Stimulated activated CD4-positive, alpha-beta T cell treated with anti-CD3 and anti-CD28 coated beads, Interleukin-2, amount 100 ng/mL, for 4 hours (primary cell): ENCODE results near the gene DSCAML1.

Experiments
- DNase-seq: peaks from one replicate; pipeline ENCODE4 v3.0.0-alpha.2; 2020; ENCODE audit warnings: low read depth

DSCAML1 gene

DNA sequence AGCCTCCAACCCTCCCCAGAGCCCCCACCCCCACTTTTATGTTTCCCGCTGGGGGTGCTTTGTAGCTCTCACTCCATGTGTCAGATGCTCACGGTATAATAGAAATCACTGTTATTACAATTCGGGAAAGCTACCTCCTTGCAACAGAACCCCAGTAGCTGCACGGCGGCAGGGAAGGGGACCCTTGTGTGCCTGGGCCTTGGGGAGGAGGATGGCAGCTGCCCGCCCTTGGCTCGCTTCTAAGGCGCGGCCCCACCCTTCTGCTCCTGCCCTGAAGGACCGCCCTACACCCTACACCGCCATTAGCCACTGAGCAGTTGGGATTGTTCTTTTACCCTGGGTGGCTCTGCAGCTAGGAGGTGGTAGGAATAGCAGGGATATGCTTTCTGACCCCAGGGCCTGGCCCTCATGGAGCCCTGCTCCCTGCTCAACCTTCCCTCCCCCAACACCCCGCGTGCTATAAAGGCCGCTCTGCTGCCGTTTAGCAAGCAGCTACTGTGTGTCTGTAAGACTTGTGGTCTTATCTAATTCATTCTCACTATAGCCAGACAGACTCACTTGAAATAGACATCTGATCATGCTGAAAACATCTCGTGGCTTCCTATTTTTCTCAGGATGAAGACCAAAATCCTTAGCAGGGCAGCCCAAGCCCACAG lies 249.7 kb downstream of the DSCAML1 start:
- no peak for DNase-seq

DNA sequence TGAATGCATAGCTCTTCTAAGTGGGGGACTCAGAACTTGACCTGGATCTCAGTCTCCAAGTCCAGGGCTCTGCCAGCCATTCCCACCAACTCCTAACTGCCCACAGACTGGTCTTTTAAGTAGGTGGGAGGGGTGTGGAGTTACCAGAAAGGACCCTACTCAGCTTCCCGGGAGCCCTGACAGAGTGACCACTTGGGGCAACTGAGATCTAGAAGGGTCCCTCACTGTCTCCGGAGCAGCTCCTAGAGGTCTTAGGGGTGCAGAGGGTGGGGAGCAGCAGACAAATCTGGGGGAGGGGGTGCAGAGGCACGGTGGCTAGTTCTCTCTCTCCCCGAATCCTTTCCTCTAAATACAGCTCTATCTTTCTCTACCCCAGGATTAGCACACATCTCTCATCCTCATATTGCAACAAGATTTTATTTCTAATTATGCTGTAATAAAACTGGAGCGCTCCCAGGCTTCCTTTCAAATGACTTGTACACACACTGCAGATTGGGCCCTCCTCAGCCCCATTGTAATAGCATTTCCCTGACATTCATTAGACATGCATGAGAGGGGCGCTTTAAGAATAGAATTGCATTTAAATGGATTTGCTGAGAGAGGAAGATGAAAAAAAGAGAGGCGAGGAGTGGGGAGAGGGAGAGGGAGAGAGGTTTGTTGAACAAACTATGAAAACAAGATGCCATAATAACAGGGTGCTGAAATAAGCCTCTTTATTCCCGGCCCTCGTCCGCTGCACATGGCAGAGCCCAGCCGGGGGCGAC lies 250.4 kb downstream of the DSCAML1 start:
- DNase-seq: no peak

DNA sequence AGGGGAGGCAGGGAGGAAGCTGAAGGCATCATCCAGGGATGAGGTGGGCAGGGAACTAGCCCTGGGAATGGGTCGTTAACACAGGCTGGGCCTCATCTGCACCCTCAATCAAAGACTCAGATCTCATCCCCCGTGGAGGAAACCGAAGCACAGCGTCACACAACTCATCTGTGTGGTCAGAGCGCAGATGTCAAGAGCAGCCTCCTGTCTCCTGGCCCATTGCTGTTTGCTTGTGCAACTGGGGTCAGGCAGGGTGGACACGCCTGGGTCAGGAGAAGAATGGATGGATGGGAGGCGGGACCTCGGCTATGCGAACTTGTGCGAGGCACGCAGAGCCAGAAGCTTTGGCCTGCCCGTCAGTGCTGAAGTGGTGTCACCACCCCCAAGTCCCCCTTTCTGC lies 251.3 kb downstream of the DSCAML1 start:
- DNase-seq: no peak

DNA sequence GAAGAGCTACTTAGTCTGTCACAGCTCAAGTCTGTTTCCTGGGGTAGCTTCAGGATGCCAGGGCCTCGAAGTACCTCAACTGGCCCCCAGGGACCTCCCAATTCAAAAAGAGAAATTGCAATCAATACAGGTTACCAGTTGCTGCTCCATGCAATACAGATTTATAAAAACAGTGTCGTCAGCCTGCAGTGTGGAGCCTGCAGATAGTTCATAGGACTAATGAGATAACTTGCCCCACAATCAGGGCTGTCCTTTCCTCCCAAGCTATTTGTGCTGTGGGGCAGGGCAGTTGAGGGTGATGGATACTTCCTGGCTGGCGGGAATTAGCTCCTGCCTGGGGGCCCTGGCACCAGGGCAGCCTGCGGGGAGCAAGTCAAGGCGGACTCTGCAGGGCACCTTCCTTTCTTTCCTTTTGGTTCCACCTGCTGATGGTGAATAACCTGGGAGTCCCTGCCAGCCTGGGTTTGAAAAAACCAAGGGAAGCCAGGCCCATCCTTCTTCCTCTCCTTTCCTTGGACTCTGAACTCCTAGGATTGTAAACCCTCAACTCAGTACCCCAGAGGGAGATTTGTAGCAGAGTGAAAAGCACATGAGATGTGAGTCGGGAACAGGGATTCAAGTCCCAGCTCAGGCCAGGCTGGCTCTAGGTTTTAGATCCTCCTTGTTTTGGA lies 252.8 kb downstream of the DSCAML1 start:
- no peak for DNase-seq

DNA sequence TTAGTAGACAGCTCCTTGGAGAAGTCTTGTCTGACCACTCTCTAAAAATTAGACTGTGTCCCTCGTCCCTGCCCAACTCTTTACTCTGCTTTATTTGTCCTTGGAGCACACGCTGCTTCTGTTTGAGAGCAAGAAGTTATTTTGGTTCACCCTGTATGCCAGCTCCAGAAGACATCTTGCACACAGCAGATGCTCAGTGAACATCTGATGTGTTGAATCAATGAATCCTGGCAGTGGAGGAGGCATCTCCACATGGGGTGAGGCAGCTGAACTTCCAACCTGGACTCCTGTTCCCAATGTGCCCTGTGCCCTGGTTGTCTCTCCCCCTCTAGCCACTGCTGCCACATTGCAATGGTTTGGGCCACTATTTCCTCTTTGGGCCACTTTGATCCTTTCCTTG lies 255.8 kb downstream of the DSCAML1 start:
- no peak for DNase-seq

DNA sequence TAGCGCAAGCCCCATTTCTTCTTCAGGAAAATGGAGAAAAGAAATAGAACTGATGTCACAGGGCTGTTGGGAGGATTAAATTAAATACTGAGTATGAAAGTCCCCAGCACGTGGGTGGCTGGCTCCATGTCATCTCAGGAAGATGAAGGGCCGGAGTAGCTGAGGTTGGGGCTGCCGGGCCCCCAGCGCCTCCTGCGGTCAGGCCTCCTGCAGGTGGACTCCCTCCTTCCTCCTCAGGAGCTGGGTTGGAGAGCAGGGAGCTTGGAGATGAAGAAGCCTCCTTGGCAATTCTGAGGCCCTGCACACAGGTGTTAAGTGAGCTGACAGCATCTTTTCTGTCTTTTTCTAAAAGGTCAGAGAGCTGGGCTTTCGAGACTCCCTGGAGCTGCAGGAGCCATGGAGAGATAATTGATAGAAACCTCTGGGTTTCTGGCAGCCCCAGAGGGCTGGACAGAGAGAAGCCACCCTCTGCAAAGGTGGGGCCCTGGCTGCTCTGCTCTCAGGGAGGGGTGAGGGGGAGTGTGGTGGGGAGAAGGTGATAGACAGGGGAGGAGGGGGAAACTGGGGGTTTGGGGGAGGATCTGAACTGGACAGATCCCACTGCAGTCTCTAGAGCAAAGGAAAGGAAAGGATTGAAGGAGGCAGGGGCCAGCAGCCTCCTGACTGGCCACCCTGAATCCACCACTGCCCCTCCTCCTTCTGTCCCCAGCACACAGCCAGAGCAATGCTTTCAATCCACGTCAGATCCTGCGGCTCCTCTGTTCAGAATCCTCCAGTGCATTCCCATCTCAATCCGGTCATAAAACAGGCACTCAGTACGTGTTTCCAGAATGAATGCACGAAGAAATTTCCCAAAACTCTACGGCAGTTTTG lies 258.5 kb downstream of the DSCAML1 start:
- no peak for DNase-seq

DNA sequence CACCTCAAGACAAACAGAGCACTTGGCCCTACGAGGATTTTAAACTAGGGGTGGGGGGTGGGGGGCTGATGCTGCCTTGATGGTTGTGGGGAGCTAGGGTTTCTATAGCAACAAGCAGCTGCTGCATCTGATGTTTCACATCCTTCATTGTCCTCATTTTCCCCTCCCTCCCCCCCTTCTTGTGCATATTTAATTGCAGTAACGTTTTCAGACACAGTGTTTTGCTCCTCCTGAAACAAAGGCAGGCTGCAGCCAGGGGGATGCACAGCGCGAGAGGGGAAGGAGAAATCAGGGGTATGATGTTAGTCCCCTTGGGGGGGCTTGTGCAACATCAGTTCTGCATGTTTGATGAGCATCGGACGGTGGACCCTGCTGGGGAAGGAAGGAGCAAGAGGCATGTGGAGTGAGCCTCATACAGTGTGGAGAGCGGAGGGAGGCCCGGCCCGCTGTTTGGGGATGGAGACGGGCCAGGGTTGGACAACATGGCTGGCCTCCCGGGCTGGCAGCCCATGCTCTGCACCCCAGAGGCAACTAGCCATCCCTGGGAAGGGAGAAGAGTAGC lies 261.1 kb downstream of the DSCAML1 start:
- no peak for DNase-seq

DNA sequence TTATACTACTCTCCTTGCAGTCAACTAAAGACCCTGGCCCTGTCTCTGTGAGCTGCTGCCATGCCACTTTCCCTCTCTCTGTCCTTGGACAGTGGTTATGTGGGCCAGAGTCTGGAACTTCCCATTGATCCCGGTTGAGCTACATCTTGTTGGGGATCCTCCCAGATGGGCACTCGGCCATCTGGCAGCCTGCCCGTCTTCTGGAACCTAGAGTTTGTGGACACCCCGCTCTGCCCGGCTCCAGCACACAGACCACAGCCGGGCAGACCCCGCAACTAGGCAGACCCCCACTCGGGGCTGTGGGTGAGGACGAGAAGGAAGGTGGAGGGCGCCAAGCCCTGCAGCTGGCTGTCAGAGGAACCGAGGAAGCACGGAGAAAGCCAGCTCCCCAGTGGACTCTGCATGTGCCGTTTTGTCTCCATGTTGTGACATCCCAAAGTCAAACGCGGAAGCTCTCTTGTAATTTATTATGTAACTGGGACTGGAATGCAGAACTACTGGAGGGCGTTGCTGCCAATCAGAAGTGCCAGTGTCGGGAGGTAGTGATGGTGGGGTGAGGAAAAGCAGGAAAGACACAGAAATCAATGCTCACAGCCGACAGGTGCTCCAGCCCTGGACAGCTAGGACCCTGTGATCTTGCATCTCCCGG lies 261.7 kb downstream of the DSCAML1 start:
- DNase-seq: no peak

DNA sequence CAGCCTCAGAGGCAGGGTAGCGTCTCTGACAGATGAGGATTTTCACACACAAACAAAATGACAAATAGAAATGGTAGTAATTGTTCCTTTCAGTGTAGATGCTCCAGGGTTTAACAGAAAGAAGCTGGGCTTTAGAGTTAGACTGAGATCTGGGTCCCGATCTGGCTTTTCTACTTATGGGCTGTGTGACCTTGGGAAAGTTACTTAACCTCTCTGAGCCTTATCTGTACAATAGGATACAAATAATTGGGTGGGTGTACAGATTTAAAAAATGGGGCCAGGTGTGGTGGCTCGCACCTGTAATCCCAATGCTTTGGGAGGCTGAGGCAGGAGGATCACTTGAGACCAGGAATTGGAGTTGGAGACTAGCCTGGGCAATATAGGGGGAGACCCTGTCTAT lies 264.4 kb downstream of the DSCAML1 start:
- DNase-seq: no peak

DNA sequence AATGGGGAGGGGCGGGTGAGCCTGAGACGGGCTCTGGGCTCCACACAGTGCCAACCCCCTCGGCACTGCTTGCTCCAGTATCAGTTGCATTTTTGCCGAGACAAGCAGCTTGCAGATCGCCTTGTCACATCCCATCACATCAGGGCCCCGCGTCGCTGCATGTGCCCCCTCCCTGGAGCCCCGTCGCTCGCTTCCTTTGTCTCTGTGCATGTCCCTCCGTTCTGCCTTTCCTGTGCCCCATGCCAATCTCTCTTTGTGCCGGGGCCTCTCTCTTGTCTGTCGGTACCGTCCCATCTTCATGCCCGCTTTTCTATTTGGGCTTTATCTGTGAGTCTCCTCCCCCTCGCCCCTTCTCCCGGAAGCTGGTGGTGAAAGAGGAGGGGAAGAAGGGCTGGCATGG lies 267.2 kb downstream of the DSCAML1 start:
- no peak for DNase-seq

DNA sequence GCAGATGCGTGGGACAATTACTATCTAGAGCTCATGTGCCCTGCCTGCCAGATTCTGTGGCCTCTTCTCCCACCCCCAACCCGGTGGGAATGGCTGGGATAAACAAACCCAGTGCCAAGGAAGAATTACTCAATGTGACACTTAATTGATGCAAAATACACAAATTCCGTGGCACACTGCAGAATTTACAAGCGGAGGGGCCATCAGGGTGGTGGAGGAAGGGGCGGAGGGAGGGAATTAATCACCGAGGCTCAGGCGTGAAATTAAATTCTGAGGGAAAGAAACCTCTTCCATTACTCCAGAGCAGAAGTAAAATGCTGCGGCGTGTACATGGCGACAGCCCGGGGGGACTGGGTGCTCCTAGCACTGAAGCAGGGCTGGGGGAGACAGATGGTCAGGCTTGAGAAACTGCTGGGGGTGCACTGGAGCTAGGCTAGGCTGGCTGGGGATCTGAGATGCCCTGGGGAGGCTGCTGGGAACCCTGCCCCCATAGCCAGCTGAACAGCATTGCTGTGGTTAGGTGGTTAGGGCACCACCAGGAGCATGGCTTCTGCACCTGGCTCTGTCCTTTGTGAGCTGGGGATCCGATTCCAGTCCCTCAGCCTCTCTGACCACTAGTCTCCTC lies 268.8 kb downstream of the DSCAML1 start:
- no peak for DNase-seq

DNA sequence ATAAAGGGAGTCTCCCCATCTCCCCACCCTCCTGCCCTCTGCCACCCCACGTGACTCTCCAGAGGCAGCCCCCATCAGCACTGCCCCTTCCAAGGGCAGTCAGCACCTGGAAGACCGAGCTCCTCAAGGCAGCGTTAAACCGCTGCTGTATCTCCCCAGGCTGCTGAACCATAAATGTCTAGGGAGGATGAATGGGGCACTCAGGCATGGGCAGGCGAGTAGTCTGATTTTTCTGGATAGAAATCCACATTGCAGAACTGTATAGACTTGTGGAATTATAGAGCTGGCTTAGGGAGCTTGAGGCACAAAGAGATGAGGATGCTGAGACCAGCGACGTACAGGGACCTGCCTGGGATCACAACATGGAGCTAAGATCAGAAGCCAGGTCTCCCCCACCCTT lies 269.7 kb downstream of the DSCAML1 start:
- DNase-seq: no peak

DNA sequence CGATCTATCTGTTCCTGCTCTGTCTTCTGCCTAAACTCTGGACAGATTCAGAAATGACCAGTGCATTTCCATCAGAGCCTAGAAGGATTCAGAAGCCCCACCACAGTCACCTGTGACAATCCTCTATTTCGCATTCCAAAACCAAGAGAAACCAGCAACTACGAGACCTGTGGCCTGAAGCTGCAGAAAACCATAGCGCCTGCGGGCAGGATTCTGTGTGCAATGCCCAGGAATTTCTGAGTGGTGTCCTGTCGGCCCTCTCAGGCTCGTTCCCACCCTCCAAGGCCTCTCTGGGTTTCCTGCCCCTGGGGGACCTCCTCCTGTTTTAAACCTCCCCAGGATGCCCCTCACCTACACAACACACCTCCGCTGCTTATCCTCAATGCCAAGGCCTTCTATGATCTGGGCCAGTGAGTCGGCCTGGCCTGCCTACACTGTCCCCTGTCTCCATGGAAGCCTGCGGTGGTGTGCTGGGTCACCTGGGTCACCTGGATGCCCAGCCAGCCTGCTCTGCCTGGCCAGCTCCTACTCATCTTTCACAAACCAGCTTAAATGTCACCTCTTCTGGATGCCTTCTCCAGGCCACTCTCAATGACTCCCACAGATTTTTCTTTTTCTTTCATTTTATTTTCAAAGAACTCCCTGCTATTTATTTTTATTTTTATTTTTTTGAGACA lies 271.0 kb downstream of the DSCAML1 start:
- DNase-seq: no peak

DNA sequence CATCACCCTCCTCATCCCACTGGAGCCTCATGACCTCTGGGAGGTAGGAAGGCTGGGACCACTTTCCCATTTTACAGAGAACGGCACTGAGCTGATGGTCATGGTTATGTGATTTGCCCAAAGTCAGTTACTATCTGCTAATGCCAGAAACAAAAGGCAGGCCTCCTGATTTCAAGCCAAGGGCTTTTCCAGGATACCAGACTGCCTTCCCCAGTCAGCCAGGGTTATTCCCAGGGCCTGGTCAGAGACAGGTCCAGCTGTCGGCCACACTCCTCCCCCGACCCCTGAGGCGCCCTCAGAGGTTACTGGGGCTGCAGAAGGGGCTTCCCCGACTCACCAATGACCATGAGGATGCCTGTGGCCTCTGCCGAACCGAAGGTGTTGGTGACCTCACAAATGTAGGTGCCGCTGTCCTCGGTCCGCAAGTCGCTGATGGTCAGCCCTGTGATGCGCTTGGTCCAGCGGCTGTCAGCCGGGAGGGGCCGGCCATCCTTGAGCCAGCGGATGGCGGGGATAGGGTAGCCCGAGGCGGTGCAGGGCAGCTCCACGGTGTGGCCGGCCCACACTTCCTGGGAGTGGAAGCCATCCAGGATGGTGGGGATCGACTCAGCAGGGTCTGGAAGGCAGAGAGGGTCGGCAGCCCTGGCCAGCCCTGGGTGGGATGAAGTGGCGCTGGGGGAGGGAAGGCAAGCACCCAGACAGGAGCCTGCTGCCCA lies 272.4 kb downstream of the DSCAML1 start:
- no peak for DNase-seq

DNA sequence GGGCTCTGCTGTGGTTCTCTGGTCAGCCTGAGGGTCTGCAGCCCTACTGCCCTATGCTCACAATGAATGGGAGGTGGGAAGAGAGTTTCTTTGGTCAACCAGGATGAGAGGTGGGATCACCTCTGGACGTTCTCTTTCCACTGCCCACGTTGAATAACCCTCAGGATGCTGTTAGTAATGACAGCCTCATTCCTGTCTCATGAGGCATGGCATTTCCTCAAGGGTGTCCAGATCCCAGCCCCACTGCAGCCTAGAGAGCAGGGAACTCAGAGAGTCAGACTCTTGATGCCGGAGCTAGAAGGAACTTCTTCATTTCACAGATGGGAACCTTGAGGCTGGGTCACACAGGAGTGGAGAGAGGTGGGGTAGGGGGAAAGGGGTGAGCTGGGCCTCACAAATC lies 273.3 kb downstream of the DSCAML1 start:
- no peak for DNase-seq

DNA sequence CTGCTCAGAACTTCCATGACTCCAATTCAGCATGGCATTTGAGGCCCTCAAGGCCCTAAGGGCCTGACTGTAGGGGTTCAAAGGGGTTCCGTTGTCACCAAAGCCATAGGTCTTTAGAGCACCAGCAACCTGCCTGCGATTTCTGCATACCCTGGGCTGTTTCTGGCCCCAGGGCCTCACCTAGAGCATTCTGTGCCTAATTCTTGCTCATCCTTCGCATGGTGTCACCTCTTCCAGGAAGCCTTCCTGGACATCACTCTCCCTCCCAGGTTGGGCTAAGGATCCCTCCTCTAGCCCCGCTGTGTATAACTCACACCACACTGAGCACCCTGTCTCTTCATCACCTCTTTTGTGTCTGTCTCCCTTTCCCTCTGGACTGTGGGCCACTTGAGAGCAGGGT lies 275.0 kb downstream of the DSCAML1 start:
- no peak for DNase-seq

DNA sequence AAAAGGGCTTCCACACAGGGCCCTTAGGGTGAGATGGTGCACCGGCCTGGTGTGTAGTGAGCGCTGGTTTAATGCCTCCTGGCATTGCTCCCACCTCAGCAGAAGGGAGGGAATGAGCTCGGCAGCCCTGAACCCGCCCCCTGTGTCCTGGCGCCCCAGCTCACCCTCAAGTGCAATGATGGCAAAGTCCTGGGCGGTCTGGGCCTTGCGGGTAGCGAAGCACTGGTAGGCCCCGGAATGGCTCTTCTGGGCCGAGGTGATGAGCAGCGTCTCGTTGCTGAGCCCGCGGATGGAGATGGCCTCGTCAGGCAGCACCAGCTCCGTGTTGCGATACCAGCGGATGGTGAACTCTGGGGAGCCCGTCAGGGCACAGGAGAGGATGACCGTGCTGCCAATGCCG lies 276.1 kb downstream of the DSCAML1 start:
- no peak for DNase-seq

DNA sequence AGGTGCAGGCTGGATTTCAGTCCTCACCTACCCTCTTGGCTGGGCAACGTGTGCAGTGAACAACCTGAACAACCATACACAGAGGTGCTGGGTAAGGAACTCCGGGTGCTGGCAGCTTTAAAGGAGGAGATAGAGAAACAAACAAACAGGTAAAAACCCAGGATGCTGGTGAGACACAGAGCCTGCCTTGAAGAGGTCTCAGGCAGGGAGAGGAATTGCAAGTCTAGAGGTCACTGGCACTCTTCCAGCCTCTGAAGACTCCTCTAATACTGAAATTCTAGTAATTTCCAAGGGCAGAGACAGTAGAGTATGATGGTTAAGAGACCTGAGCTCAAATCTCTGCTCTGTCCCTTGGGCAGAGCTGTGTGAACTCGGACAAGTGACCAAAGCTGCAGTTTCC lies 276.8 kb downstream of the DSCAML1 start:
- no peak for DNase-seq

DNA sequence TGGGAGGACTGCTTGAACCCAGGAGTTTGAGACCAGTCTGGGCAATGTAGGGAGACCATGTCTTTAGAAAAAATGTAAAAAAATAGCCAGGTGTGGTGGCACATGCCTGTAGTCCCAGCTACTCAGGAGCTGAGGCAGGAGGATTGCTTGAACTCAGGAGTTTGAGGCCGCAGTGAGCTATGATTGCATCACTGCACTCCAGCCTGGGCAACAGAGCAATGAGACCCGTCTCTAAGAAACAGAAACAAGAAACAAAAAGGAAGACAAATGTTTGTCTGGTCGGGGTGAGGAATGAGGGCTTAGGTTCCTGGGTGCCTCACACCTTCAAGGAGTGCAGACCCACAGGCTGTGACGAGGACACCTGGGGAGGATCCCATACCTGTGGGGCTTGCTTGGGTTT lies 277.4 kb downstream of the DSCAML1 start:
- DNase-seq: no peak

DNA sequence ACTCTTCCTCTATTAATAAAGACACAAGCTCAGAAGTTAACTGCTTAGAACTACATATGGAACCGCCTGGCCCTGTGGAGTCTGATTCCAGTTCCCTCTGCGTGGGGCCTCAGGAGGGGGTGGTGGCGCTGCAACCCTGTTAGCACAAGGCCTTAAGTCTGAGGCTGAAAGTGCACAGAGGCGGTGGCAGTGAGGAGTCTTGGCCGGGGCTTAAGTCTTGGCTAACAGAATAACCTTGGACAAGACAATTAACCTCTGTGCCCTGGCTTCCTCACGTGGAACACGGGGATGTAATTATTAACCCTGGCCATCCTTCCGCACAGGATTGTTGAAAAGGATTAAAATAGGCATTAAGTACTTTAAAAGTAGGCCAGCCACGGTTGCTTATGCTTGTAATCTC lies 277.8 kb downstream of the DSCAML1 start:
- DNase-seq: no peak
